ENCODE measurements around the gene PABPN1. TPM values are rescaled to one million over a fixed set of nuclear protein-coding genes. Genes with fewer than 3 reads are reported as not detected.

Gene PABPN1
- total and polyA plus RNA-seq, 2 of the 13 experiments (the other 11 are each of a cell fraction or from before 2014, with no cell fraction given), result 233 to 524 TPM

- TF ChIP-seq, protein P1, sequence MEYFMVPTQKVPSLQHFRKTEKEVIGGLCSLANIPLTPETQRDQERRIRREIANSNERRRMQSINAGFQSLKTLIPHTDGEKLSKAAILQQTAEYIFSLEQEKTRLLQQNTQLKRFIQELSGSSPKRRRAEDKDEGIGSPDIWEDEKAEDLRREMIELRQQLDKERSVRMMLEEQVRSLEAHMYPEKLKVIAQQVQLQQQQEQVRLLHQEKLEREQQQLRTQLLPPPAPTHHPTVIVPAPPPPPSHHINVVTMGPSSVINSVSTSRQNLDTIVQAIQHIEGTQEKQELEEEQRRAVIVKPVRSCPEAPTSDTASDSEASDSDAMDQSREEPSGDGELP (IDR thresholded peaks at IDR 0.05; ENCODE audit: borderline replicate concordance, low read depth), result peak; percentile 82; the same call in 1 of the 2 replicates
- TF ChIP-seq, protein P2, sequence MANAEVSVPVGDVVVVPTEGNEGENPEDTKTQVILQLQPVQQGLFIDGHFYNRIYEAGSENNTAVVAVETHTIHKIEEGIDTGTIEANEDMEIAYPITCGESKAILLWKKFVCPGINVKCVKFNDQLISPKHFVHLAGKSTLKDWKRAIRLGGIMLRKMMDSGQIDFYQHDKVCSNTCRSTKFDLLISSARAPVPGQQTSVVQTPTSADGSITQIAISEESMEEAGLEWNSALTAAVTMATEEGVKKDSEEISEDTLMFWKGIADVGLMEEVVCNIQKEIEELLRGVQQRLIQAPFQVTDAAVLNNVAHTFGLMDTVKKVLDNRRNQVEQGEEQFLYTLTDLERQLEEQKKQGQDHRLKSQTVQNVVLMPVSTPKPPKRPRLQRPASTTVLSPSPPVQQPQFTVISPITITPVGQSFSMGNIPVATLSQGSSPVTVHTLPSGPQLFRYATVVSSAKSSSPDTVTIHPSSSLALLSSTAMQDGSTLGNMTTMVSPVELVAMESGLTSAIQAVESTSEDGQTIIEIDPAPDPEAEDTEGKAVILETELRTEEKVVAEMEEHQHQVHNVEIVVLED (CRISPR knock-in tag; IDR thresholded peaks at IDR 0.05; ENCODE audit: borderline replicate concordance), result peak; percentile 31; the same call in 1 of the 2 replicates
- TF ChIP-seq ZBTB46 (CRISPR knock-in tag; IDR thresholded peaks at IDR 0.05; ENCODE audit: borderline replicate concordance) (peak; percentile 96; the same call in 1 of the 2 replicates), HOXA3 (CRISPR knock-in tag; IDR thresholded peaks at IDR 0.05) (no peak; the same call in 1 of the 2 replicates), ZNF562 (CRISPR knock-in tag; IDR thresholded peaks at IDR 0.05; ENCODE audit: borderline replicate concordance) (no peak), JUN (CRISPR knock-in tag; IDR thresholded peaks at IDR 0.05) (0 out of 2 replicates have a peak, but pooled peaks have one; percentile 41), MED8 (CRISPR knock-in tag; IDR thresholded peaks at IDR 0.05; ENCODE audit: insufficient replicate concordance) (peak; percentile 23), ATF1 (CRISPR knock-in tag; IDR thresholded peaks at IDR 0.05) (no peak), RAD51 (IDR thresholded peaks at IDR 0.05; ENCODE audit: borderline replicate concordance) (no peak), SOX5 (CRISPR knock-in tag; IDR thresholded peaks at IDR 0.05; ENCODE audit: borderline replicate concordance) (peak; percentile 27; the same call in 1 of the 2 replicates), DNMT3B (CRISPR knock-in tag; conservative IDR thresholded peaks at IDR 0.05) (peak; percentile 92), HDAC2 (CRISPR knock-in tag; IDR thresholded peaks at IDR 0.05) (peak; percentile 76), RFX1 (IDR thresholded peaks at IDR 0.05) (no peak), ZNF17 (CRISPR knock-in tag; IDR thresholded peaks at IDR 0.05) (no peak), REL (CRISPR knock-in tag; conservative IDR thresholded peaks at IDR 0.05) (no peak), ZNF180 (CRISPR knock-in tag; IDR thresholded peaks at IDR 0.05; ENCODE audit: borderline replicate concordance, low read depth) (no peak; the same call in 1 of the 2 replicates), ZNF7 (CRISPR knock-in tag; IDR thresholded peaks at IDR 0.05) (no peak; the same call in 1 of the 2 replicates), ZMYM2 (CRISPR knock-in tag; IDR thresholded peaks at IDR 0.05) (peak; percentile 96), FLYWCH1 (CRISPR knock-in tag; IDR thresholded peaks at IDR 0.05) (no peak), YEATS2 (CRISPR knock-in tag; IDR thresholded peaks at IDR 0.05; ENCODE audit: borderline replicate concordance) (peak; percentile 69), ZNF782 (CRISPR knock-in tag; IDR thresholded peaks at IDR 0.05; ENCODE audit: borderline replicate concordance) (no peak; the same call in 1 of the 2 replicates)
- TF ChIP-seq, protein P3, sequence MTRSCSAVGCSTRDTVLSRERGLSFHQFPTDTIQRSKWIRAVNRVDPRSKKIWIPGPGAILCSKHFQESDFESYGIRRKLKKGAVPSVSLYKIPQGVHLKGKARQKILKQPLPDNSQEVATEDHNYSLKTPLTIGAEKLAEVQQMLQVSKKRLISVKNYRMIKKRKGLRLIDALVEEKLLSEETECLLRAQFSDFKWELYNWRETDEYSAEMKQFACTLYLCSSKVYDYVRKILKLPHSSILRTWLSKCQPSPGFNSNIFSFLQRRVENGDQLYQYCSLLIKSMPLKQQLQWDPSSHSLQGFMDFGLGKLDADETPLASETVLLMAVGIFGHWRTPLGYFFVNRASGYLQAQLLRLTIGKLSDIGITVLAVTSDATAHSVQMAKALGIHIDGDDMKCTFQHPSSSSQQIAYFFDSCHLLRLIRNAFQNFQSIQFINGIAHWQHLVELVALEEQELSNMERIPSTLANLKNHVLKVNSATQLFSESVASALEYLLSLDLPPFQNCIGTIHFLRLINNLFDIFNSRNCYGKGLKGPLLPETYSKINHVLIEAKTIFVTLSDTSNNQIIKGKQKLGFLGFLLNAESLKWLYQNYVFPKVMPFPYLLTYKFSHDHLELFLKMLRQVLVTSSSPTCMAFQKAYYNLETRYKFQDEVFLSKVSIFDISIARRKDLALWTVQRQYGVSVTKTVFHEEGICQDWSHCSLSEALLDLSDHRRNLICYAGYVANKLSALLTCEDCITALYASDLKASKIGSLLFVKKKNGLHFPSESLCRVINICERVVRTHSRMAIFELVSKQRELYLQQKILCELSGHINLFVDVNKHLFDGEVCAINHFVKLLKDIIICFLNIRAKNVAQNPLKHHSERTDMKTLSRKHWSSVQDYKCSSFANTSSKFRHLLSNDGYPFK (CRISPR knock-in tag; IDR thresholded peaks at IDR 0.05; ENCODE audit: borderline replicate concordance), result peak; percentile 55
Observed at GRCh38 chr14:23302290-23303225, 18.7 kb upstream of the PABPN1 start, which contains the start of gene PPP1R3E (continued).
